ENCODE measurements around the gene PASK. TPM values are rescaled to one million over a fixed set of nuclear protein-coding genes. Genes with fewer than 3 reads are reported as not detected.

The PASK gene
- polyA plus RNA-seq, 4 donors: 4.7 to 14.7 (median 6.2) TPM

DNA sequence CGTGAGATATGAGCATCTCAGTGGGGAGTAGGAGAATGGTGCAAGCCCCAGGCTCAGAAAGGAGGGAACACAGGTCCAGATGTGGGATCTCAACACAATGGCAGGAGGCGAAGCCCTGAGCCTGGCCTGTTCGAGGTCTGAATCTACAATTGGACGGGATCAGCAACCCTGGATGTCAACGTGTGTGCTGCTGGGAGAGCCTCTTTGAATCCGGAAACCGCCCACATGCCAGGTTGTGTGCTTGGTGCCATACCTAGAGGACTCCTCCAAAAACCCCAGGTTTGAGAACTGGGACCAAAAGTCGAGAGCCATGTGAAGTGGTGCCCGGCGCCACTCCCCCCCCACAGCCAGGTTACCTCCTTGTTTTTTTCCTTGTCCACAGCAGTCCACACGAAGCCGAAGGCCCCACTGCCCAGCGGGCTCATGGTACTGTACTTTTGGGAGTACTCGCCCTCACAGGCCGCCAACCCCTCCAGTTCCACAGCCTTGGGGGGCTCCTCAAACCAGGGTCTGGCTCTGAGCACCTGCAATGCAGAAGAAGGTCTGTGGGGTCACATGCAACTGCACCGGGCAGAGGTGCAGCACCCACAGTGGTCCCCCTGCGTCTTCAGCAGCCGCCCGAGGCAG, 26.8 kb downstream of the PASK start:
- Histone ChIP-seq H3K27ac (ENCODE audit: low read depth in 1 of 3, low read length in 2 of 3) (no peak overlapping the region), H3K9me3 (ENCODE audit: control insufficient read depth in 2 of 2, insufficient read depth in 1 of 2, low read depth in 1 of 2, low read length in 1 of 2) (no peaks in the 10 kb centered on the region), H3K4me1 (ENCODE audit: control insufficient read depth in 3 of 3, insufficient read depth in 2 of 3, low read depth in 1 of 3, low read length in 2 of 3) (no peaks in the 10 kb centered on the region), H3K36me3 (ENCODE audit: control insufficient read depth in 3 of 3, insufficient read depth in 2 of 3, low read depth in 1 of 3, low read length in 3 of 3) (peaks cover 0 to 41% (median 0%) of the 10 kb centered on the region in 3 donors), H3K4me3 (ENCODE audit: low read depth in 1 of 3, low read length in 3 of 3) (no peak overlapping the region), H3K27me3 (ENCODE audit: control insufficient read depth in 3 of 3, insufficient read depth in 3 of 3, low read length in 3 of 3) (no peaks in the 10 kb centered on the region)
- WGBS, 3 donors: 86 to 95% (median 94%) methylated on average over 19 of the region's 19 CpGs
- FAIRE-seq (no peak), DNase-seq (no peak)

DNA sequence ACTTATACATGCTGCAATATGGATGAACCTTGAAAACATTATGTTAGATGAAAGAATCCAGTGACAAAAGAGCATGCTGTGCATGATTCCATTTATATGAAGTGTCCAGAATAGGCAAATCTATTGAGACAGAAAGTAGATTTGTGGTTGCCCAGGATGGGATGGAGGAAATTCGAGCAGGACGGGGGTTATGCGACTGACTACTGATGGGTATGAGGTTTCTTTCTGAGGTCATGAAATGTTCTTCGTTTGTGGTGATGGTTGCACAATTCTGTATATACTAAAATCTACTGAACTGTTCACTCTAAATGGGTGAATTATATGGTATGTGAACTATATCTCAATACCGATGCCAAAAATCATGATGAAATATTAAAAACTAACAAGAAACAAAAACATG, 28.3 kb downstream of the PASK start:
- H3K27ac ChIP-seq (ENCODE audit: low read depth in 1 of 3, low read length in 2 of 3): no peak overlapping the region
- WGBS, 3 donors: 79 to 91% (median 90%) methylated on average over 5 of the region's 5 CpGs
- no peaks in the 10 kb centered on the region for H3K9me3 ChIP-seq (ENCODE audit: control insufficient read depth in 2 of 2, insufficient read depth in 1 of 2, low read depth in 1 of 2, low read length in 1 of 2)
- H3K27me3 ChIP-seq (ENCODE audit: control insufficient read depth in 3 of 3, insufficient read depth in 3 of 3, low read length in 3 of 3): no peaks in the 10 kb centered on the region
- peaks cover 0 to 40% (median 0%) of the 10 kb centered on the region in 3 donors for H3K36me3 ChIP-seq (ENCODE audit: control insufficient read depth in 3 of 3, insufficient read depth in 2 of 3, low read depth in 1 of 3, low read length in 3 of 3)
- H3K4me1 ChIP-seq (ENCODE audit: control insufficient read depth in 3 of 3, insufficient read depth in 2 of 3, low read depth in 1 of 3, low read length in 2 of 3): no peaks in the 10 kb centered on the region
- FAIRE-seq (no peak), DNase-seq (no peak)
- no peak overlapping the region for H3K4me3 ChIP-seq (ENCODE audit: low read depth in 1 of 3, low read length in 3 of 3)

DNA sequence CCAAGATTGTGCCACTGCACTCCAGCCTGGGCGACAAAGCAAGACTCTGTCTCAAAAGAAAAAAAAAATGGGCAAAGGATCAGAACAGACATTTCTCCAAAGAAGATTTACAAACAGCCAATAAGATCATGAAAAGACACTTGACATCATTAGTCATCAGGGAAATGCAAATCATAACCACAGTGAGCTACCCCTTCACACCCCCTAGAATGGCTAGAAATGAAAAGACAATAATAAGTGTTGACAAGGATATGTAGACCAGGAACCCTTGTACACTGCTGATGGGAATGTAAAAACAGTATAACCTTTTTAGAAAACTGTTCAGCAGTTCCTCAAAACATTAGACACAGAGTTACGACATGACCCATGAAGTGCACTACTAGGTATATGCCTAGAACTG, 28.8 kb downstream of the PASK start:
- Histone ChIP-seq H3K27me3 (ENCODE audit: control insufficient read depth in 3 of 3, insufficient read depth in 3 of 3, low read length in 3 of 3) (no peaks in the 10 kb centered on the region), H3K27ac (ENCODE audit: low read depth in 1 of 3, low read length in 2 of 3) (no peak overlapping the region), H3K9me3 (ENCODE audit: control insufficient read depth in 2 of 2, insufficient read depth in 1 of 2, low read depth in 1 of 2, low read length in 1 of 2) (no peaks in the 10 kb centered on the region), H3K4me1 (ENCODE audit: control insufficient read depth in 3 of 3, insufficient read depth in 2 of 3, low read depth in 1 of 3, low read length in 2 of 3) (no peaks in the 10 kb centered on the region), H3K4me3 (ENCODE audit: low read depth in 1 of 3, low read length in 3 of 3) (no peak overlapping the region), H3K36me3 (ENCODE audit: control insufficient read depth in 3 of 3, insufficient read depth in 2 of 3, low read depth in 1 of 3, low read length in 3 of 3) (peaks cover 0 to 40% (median 0%) of the 10 kb centered on the region in 3 donors)
- DNase-seq (no peak), FAIRE-seq (no peak)
- 99 to 100% (median 99%) methylated on average over 2 of the region's 2 CpGs for WGBS, 3 donors

DNA sequence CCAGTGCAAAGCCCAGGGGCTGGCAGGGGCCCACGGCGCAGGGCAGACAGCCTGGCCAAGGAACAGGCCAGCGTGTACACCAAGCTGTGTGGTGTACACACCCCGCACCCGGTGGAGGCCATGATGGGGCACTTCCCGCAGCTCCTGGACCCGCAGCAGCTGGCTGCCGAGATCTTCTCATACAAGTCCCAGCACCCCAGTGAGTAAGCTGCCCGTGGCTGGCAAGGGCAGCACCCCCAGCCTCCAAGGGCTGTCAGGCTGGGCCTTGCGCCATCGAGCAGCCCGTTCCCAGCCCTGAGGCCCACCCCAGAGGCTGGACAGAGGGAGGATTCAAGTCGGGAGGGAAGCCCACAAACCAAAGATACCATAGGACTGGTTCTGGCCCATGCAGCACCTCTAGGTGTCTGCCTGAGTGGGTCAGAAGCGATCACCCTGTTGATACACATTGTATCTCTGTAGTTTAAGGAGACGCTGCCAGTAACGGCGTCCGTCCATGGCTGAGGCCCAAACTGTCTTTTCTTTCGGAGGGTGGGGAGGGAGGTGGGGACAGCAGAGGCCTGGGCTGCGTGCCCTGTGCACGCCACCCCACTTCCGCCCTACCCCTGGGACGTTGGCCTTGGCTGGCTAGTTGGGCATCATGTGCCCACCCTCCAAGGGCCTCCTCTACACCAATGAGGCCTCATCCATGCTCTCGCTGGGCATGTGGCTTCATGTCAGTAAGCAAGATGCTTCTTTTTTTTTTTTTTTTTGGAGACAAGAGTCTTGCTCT, 30.4 kb downstream of the PASK start:
- H3K4me1 ChIP-seq (ENCODE audit: control insufficient read depth in 3 of 3, insufficient read depth in 2 of 3, low read depth in 1 of 3, low read length in 2 of 3): no peaks in the 10 kb centered on the region
- no peaks in the 10 kb centered on the region for H3K27me3 ChIP-seq (ENCODE audit: control insufficient read depth in 3 of 3, insufficient read depth in 3 of 3, low read length in 3 of 3)
- no peak overlapping the region for H3K4me3 ChIP-seq (ENCODE audit: low read depth in 1 of 3, low read length in 3 of 3)
- no peaks in the 10 kb centered on the region for H3K9me3 ChIP-seq (ENCODE audit: control insufficient read depth in 2 of 2, insufficient read depth in 1 of 2, low read depth in 1 of 2, low read length in 1 of 2)
- no peak overlapping the region for H3K27ac ChIP-seq (ENCODE audit: low read depth in 1 of 3, low read length in 2 of 3)
- peaks cover 0 to 43% (median 0%) of the 10 kb centered on the region in 3 donors for H3K36me3 ChIP-seq (ENCODE audit: control insufficient read depth in 3 of 3, insufficient read depth in 2 of 3, low read depth in 1 of 3, low read length in 3 of 3)
- DNase-seq (no peak), FAIRE-seq (no peak)
- 92 to 94% (median 93%) methylated on average over 24 of the region's 24 CpGs for WGBS, 3 donors

DNA sequence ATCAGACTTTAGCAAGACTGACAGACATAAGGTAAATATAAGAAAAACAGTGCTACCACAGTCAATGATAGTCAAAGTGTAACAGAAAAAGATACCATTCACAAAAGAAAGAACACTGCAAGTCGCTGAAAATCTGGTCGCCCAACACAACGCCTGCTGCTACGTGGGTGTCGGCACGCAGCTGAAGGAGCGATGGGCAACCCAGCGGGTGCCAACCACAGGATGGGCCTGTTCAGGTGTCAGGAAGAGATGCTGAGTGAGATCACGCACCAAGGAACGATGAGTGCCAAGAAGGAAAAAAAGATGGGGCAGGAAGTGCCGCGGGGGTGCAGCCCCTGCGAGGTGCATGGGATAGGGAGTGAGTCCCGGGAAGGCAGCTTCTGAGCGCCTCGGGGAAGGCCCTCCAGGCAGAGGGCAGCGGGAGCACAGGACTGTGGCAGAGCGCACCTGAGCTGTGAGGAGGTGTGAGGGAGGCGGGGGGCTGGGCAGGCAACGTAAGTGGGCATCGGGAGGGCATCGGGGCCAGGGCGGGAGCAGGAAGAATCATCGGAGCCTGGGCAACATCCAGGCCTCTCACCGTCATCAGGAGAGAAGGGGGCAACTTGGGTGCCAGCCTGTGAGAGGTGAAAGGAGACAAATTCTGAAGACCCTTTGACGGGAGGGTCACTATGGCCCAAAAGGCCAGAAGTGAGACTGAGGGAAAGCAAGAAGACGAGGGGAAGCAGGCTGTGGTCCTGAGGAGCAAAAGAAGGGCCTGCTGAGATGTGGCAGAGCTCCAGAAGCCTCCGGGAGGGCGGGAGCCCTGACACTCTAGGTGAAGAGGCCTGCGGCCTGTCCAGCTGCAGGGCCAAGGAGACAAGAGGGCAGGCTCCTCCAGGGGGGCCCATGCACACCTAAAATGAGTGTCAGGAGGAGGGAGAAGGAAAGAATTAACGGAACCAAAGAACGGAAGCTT, 32.4 kb downstream of the PASK start:
- H3K4me3 ChIP-seq (ENCODE audit: low read depth in 1 of 3, low read length in 3 of 3): no peak overlapping the region
- no peaks in the 10 kb centered on the region for H3K9me3 ChIP-seq (ENCODE audit: control insufficient read depth in 2 of 2, insufficient read depth in 1 of 2, low read depth in 1 of 2, low read length in 1 of 2)
- no peak overlapping the region for H3K27ac ChIP-seq (ENCODE audit: low read depth in 1 of 3, low read length in 2 of 3)
- peaks cover 0 to 38% (median 0%) of the 10 kb centered on the region in 3 donors for H3K36me3 ChIP-seq (ENCODE audit: control insufficient read depth in 3 of 3, insufficient read depth in 2 of 3, low read depth in 1 of 3, low read length in 3 of 3)
- FAIRE-seq: no peak
- H3K4me1 ChIP-seq (ENCODE audit: control insufficient read depth in 3 of 3, insufficient read depth in 2 of 3, low read depth in 1 of 3, low read length in 2 of 3): no peaks in the 10 kb centered on the region
- no peaks in the 10 kb centered on the region for H3K27me3 ChIP-seq (ENCODE audit: control insufficient read depth in 3 of 3, insufficient read depth in 3 of 3, low read length in 3 of 3)
- 92 to 96% (median 94%) methylated on average over 31 to 32 of the region's 32 CpGs for WGBS, 3 donors
- DNase-seq: no peak

DNA sequence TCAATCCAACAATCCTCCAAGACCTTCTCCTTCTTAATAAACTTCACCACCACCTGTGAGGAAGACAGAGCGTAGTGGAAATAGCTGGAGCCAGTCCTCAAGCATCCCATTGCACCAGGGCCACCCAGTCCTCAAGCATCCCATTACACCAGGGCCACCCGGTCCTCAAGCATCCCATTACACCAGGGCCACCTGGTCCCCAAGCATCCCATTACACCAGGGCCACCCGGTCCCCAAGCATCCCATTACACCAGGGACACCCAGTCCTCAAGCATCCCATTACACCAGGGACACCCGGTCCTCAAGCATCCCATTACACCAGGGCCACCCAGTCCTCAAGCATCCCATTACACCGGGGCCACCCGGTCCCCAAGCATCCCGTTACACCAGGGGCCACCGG, 33.9 kb downstream of the PASK start:
- Histone ChIP-seq H3K27me3 (ENCODE audit: control insufficient read depth in 3 of 3, insufficient read depth in 3 of 3, low read length in 3 of 3) (no peaks in the 10 kb centered on the region), H3K27ac (ENCODE audit: low read depth in 1 of 3, low read length in 2 of 3) (no peak overlapping the region), H3K36me3 (ENCODE audit: control insufficient read depth in 3 of 3, insufficient read depth in 2 of 3, low read depth in 1 of 3, low read length in 3 of 3) (peaks cover 0 to 42% (median 0%) of the 10 kb centered on the region in 3 donors), H3K4me3 (ENCODE audit: low read depth in 1 of 3, low read length in 3 of 3) (no peak overlapping the region), H3K4me1 (ENCODE audit: control insufficient read depth in 3 of 3, insufficient read depth in 2 of 3, low read depth in 1 of 3, low read length in 2 of 3) (no peaks in the 10 kb centered on the region), H3K9me3 (ENCODE audit: control insufficient read depth in 2 of 2, insufficient read depth in 1 of 2, low read depth in 1 of 2, low read length in 1 of 2) (no peaks in the 10 kb centered on the region)
- DNase-seq (no peak), FAIRE-seq (no peak)
- WGBS, 3 donors: 72 to 92% (median 83%) methylated on average over 8 of the region's 8 CpGs

DNA sequence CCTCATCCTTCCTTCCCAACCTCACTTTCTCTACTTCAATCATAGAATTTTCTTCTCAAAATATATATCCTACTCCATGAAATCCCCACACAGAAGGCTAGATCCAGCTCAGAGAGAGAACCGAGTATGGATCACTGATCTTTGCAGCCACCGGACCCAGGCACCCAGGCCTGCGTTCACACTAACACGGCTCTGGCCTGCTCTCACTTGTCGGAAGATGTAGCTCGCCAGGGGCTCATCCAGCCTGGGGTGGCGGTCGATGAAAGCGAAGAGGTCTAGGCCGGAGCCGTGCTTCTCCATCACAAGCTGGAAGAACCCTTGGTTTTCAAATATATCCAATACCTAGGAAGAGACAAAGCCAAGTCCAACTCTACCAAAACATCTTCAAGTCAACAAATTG, 34.4 kb downstream of the PASK start:
- H3K27ac ChIP-seq (ENCODE audit: low read depth in 1 of 3, low read length in 2 of 3): no peak overlapping the region
- H3K9me3 ChIP-seq (ENCODE audit: control insufficient read depth in 2 of 2, insufficient read depth in 1 of 2, low read depth in 1 of 2, low read length in 1 of 2): no peaks in the 10 kb centered on the region
- H3K4me3 ChIP-seq (ENCODE audit: low read depth in 1 of 3, low read length in 3 of 3): no peak overlapping the region
- H3K4me1 ChIP-seq (ENCODE audit: control insufficient read depth in 3 of 3, insufficient read depth in 2 of 3, low read depth in 1 of 3, low read length in 2 of 3): no peaks in the 10 kb centered on the region
- peaks cover 0 to 42% (median 0%) of the 10 kb centered on the region in 3 donors for H3K36me3 ChIP-seq (ENCODE audit: control insufficient read depth in 3 of 3, insufficient read depth in 2 of 3, low read depth in 1 of 3, low read length in 3 of 3)
- FAIRE-seq (no peak), DNase-seq (no peak)
- H3K27me3 ChIP-seq (ENCODE audit: control insufficient read depth in 3 of 3, insufficient read depth in 3 of 3, low read length in 3 of 3): no peaks in the 10 kb centered on the region
- WGBS, 3 donors: 94 to 98% (median 95%) methylated on average over 11 of the region's 11 CpGs

DNA sequence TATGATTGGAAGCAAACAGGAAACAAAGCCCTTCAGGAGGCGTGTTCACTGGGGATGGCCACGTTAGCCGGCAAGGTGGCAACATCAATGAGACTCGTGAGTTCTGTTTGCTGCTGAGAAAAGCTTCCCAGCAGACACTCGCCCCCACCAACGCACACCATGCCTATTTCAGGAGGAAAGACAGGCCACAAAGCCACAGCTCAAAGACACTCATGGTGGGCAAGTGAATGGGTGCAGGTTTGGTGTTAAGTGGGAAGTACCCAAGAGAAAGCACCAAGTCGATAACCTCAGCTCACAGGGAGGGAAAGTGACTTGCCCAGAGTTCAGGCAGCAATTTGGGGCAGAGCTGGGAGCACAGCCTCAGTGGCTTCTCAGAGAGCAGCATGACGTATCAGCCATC, 36.7 kb downstream of the PASK start:
- Histone ChIP-seq H3K4me1 (ENCODE audit: control insufficient read depth in 3 of 3, insufficient read depth in 2 of 3, low read depth in 1 of 3, low read length in 2 of 3) (no peaks in the 10 kb centered on the region), H3K27ac (ENCODE audit: low read depth in 1 of 3, low read length in 2 of 3) (no peak overlapping the region), H3K36me3 (ENCODE audit: control insufficient read depth in 3 of 3, insufficient read depth in 2 of 3, low read depth in 1 of 3, low read length in 3 of 3) (peaks cover 0 to 46% (median 0%) of the 10 kb centered on the region in 3 donors), H3K9me3 (ENCODE audit: control insufficient read depth in 2 of 2, insufficient read depth in 1 of 2, low read depth in 1 of 2, low read length in 1 of 2) (no peaks in the 10 kb centered on the region), H3K27me3 (ENCODE audit: control insufficient read depth in 3 of 3, insufficient read depth in 3 of 3, low read length in 3 of 3) (no peaks in the 10 kb centered on the region), H3K4me3 (ENCODE audit: low read depth in 1 of 3, low read length in 3 of 3) (no peak overlapping the region)
- FAIRE-seq: no peak
- WGBS, 3 donors: 71 to 85% (median 75%) methylated on average over 8 of the region's 8 CpGs
- DNase-seq: no peak

All from small intestine (tissue), 7 donors.